Stimulated activated CD4-positive, alpha-beta T cell treated with anti-CD3 and anti-CD28 coated beads, Interleukin-1b, Interleukin-23, amount 100 ng/mL, for 48 hours (primary cell): ENCODE results near the gene SOX8.
"Not testable (repeated sequence)": the region's sequence is repeated elsewhere in the genome, so short reads cannot be mapped to it uniquely, and the experiment has no call there.

ENCODE experiments used
- DNase-seq: peaks from one replicate; pipeline ENCODE4 v3.0.0-alpha.2; 2020

SOX8 gene

DNA sequence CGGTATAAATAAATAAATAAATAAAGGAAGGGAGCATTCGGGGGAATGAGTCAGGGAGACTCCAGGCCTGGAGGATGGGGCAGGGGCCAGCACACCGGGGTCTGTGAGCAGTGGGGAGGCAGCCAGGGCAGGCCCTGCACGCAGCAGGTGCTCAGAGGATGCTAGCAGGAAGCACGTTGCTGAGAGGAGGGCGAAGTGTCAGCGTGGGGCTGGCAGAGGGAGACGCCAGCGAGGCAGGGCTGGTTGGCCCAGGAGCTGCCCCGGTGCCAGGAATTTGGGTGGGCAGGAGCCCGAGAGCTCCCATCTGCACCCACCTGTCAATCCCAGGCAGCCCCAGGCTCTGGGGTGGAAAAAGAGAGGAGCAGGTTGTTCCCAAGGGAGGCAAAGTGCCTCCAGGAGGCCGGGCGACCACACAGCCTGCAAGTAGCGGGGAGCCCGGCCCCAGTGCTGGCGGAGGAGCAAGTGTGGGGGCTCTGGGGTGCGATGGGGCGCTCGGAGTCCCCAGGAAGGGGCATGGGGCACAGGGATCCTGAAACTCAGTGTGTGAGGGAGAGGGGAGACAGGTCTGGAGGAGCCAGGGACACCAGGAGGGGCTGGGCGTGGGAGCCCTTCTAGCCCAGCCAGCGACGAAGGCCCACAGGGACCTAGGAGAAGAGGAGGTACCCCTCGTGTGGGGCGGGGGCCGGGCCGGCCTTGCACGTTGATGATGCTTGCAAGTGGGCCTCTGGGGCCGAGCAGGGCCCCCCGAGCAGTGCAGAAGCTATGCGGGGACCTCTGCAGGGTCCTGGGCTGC is 28.0 kb downstream of the SOX8 start:
- no peak for DNase-seq

- no peak for DNase-seq
Observed at GRCh38 chr16:1010251-1010650, 28.7 kb downstream of the SOX8 start.

DNA sequence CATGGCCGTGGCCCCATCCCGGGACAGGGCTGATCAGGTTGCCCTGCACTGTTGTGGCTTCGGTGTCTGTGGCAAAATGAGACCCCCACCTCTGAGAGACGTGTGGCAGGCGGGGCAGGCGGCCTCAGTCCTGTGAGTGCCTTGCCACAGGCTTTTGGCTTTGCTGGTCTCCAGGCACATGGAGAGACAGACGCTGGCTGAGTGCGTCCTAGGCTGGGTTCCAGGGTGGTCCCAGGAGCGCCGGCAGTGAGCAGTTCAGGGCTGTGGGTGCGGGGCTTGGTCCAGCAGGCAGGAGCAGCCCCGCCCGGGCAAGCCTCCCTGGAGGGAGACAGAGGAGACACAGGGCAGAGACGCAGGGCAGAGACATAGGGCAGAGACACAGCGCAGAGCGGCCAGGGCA is 29.2 kb downstream of the SOX8 start:
- no peak for DNase-seq

DNA sequence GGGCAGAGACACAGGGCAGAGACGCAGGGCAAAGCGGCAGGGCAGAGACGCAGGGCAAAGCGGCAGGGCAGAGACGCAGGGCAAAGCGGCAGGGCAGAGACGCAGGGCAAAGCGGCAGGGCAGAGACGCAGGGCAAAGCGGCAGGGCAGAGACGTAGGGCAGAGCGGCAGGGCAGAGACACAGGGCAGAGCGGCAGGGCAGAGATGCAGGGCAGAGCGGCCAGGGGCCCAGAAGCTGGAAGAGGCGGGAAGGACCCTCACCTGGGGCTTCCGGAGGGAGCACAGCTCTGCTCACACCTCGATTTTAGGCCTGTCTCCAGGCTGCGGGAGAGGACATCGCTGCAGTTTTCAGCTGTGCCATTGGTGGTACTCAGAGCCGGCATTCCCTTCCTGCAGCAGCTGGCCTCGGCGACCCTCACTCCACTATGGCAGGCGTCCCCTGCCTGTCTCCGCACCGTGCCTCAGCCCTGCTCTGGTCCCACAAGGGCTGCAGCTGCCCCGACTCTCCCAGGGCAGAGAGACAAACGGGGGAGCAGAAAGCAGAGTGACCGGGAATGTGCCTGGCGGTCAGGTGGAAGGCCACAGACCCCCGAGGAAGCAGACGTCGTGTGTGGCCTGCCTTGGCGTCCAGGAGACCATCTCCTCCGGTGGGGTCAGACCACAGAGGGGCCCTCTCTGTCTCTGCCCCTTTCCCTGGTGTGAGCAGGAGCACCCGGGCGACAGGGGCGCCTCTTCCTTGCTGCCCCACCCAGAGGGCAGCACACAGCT is 29.9 kb downstream of the SOX8 start:
- DNase-seq = no peak

DNA sequence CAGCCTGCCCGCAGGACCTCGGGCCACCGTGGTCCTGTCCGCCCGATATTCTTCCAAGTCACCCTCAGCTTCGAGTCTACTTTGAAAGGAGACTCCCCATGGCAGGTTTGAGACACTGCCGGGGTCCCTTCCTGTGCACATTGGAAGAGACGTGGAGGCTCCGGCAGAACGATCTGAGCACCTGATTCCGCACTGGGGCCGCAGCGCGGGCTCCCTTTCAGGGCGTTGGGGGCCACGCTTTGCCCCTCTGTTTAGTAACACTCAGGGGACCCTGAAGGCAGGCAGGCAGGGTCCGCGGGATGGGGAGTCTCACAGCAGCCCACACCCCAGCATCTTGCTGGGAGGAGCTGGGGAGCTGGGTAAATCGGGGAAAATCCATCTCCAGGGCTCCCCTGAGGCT is 30.6 kb downstream of the SOX8 start:
- DNase-seq = no peak

DNA sequence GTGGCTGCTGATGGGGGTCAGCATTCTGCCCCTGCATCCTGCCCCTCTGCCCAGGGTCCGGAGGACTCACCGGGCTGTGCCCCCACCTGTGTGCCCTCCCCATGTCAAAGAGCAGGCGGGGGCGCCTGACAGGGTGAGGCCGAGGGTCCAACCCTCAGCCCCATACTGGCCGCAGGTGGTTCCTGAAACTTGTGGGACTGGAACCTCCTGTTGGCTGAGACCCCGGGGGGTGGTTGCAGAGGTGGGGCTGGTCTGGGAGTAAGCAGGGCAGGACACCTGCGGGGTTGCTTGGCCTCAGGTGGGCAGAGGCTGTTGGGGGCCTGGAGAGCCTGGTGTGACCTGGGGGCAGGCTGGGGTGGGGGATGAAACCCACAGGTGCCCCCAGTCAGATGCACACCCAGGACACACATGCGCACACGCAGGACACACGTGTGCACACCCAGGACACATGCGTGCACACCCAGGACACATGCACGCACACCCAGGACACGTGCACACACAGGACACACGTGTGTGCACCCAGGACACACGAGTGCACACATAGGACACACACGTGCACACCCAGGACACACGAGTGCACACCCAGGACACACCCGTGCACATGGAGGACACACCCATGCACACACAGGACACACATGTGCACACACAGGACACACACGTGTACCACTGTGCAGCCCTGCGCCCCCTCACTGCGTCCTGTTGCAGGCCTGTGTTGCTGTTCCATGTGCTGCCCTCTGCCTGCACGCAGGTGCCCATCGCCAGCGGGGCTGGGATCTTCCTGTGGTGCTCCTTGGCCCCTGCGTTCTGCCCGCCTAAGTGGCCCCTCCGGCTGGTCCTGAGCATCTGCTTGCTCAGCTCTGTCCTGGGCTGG is 31.4 kb downstream of the SOX8 start:
- no peak for DNase-seq

GRCh38 chr16:1013593-1013900 is 32.0 kb downstream of the SOX8 start:
- no peak for DNase-seq

GRCh38 chr16:1014221-1014620 is 32.7 kb downstream of the SOX8 start:
- DNase-seq = no peak

DNA sequence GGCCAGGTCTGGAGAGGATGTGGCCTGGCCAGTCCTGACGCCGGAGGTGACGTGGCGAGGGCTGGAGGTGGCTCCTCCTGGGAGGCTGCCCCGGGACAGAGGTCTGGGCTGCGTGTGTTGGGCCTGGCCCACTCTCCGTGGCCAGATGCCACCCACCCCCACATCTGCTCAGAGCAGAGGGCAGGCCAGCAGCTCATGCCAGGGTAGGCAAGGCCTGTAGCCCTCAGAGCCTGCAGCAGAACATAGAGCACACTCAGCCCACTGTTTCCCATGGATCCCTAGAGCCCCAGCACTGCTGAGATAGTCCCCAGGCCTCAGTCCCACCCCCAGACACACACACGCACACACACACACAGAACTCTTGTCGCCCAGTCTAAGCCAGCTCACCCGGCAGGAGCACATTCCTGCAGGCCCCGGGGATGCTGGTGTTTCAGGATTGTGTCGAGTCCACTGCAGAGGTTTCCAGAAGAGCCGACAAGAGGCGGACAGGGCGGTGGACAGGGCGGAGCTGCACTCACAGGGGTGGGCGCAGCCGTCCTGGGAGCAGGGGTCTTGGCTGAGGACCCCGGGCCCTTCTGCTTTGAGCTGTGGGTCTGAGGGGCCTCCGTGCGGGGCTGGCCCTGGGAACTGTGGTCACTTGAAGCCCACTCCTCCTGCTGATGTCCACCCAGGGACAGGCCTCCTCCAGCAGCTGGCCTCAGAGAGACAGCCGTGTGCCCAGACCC is 33.4 kb downstream of the SOX8 start:
- no peak for DNase-seq

GRCh38 chr16:1018447-1019198 is 37.1 kb downstream of the SOX8 start:
- no peak for DNase-seq

- no peak for DNase-seq
Observed at GRCh38 chr16:1019231-1020090, 37.9 kb downstream of the SOX8 start.

DNA sequence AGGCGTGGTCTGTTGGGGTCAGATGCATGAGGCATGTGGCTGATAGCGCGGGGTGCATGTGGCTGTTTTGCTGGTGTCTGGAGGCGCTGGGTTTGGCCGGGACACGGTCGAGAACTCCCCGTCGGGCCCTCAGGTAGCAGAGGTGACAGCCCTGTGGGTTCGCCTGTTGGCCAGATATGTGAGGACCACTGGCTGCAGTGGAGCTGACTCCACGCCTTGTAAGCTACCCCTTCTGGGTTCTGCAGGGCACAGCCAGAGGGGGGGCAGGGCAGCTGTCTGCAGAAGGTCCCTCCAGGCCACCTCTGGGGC is 38.5 kb downstream of the SOX8 start:
- DNase-seq = no peak

DNA sequence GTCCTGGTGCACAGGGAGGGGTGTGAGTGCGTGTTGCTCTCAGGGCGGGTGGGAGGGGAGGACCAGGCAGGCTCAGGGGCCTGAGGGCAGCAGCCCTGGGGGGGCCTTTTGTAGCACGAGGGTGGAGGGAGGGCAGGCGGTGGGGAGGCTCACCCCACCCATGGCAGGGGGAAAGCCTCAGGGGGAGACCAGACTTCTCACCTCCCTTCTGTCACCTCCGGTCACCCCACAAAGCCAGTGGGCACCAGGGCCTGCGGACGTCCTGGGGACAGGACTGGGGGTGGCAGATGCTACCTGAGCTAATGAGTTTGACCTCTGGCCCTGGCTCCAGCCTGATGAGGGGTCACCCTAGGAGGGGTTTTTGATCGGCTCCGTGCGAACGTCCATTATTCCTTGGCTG is 39.0 kb downstream of the SOX8 start:
- DNase-seq = no peak

- no peak for DNase-seq
Observed at GRCh38 chr16:1021553-1022160, 40.1 kb downstream of the SOX8 start.

- no peak for DNase-seq
Observed at GRCh38 chr16:1022466-1022865, 40.9 kb downstream of the SOX8 start.

- DNase-seq = no peak
Observed at GRCh38 chr16:1024138-1024537, 42.6 kb downstream of the SOX8 start.

DNA sequence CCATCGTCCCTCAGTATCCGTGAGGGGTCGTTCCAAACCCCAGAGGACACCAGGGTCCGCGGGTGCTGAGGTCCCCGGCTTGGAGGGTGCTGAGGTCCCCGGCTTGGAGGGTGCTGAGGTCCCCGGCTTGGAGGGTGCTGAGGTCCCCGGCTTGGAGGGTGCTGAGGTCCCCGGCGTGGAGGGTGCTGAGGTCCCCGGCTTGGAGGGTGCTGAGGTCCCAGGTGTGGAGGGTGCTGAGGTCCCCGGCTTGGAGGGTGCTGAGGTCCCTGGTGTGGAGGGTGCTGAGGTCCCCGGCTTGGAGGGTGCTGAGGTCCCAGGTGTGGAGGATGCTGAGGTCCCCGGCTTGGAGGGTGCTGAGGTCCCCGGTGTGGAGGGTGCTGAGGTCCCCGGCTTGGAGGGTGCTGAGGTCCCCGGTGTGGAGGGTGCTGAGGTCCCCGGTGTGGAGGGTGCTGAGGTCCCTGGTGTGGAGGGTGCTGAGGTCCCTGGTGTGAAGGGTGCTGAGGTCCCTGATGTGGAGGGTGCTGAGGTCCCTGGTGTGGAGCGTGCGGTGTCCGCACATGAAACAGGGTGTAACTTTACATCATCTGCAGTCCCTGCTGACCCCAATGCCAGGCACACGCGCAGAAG is 43.7 kb downstream of the SOX8 start:
- DNase-seq = not testable (repeated sequence)

GRCh38 chr16:1026057-1026783 is 44.6 kb downstream of the SOX8 start:
- DNase-seq = no peak

DNA sequence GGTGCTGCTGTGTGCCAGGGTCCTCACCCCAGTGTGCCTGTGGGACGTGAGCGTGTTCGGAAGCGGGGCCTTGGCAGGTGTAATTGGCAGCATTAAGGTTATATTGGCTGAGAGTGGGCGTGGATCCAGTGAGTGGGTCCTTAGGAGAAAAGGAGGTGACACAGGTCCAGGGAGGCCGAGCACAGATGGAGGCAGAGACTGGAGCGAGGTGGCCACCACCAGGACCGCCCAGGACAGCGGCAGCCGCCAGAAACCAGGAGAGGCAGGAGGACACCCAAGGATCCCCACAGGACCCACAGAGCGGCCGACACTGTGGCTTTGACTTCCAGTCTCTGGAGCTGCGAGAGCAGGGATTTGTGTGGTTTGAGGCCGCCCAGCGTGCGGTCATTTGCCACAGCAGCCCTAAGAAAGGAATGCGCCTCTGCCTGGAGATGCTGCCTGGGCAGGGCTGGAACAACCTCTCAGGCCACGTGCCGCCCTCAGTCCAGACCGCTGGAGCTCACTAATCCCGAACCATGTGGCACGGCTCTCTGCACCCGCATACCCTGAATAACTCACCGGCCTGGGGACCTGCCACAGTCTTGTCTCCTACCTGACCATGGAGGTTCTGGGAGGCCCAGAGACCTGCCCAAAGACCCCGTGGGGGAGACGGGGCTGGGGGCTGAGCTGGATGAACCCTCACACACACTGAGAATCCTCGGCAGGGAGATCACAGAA is 45.4 kb downstream of the SOX8 start:
- no peak for DNase-seq
